Neural crest cell (in vitro differentiated cells): ENCODE data around the gene TMEM201. TPM values are rescaled to one million over a fixed set of nuclear protein-coding genes. Genes with fewer than 3 reads are reported as not detected.

Experiments used
- DNase-seq: peaks from one replicate; pipeline ENCODE4 v3.0.0; 2021; ENCODE audit warnings: low read depth, mixed read lengths, low spot score
- H3K27ac Mint-ChIP-seq: one replicate; pipeline ENCODE4 v1.8.0; 2021; ENCODE audit warnings: mild to moderate bottlenecking, mixed read lengths; ENCODE audit not compliant: unreplicated experiment
- H3K27me3 Mint-ChIP-seq: 2 replicates; pipeline ENCODE4 v1.8.0; 2021; ENCODE audit warnings: low read depth, mild to moderate bottlenecking, mixed read lengths
- H3K36me3 Mint-ChIP-seq: 2 replicates; pipeline ENCODE4 v1.8.0; 2021; ENCODE audit warnings: low read depth, mild to moderate bottlenecking, mixed read lengths
- H3K4me1 Mint-ChIP-seq: 2 replicates; pipeline ENCODE4 v1.8.0; 2021; ENCODE audit warnings: mixed read lengths
- H3K4me3 Mint-ChIP-seq: one replicate; pipeline ENCODE4 v1.8.0; 2021; ENCODE audit warnings: mild to moderate bottlenecking, mixed read lengths
- H3K9me3 Mint-ChIP-seq: 2 replicates; pipeline ENCODE4 v1.8.0; 2021; ENCODE audit warnings: mixed read lengths
- CTCF ChIP-seq: fragments of 200-600 bp; sonication (generic); conservative IDR thresholded peaks from 2 replicates; pipeline ENCODE4 v1.5.0; 2021; ENCODE audit warnings: antibody characterized with exemption, mild to moderate bottlenecking
- total RNA-seq: library from RNA; stranded (reverse); gene quantifications from 2 replicates; pipeline ENCODE4 v1.2.1, GENCODE V29; 2021

Gene TMEM201
- total RNA-seq, 1 donor from 2014 or later, result 41.4 TPM

GRCh38 chr1:9630331-9631111 lies 41.8 kb downstream of the TMEM201 start:
- H3K4me1 Mint-ChIP-seq, result peaks cover 8% of the 10 kb centered on the region
- H3K36me3 Mint-ChIP-seq, result no peaks in the 10 kb centered on the region

GRCh38 chr1:9631613-9632012 lies 42.9 kb downstream of the TMEM201 start:
- no peak for TF ChIP-seq CTCF
- no peak for DNase-seq
- Mint-ChIP-seq H3K9me3 (no peaks in the 10 kb centered on the region), H3K4me1 (peaks cover 5% of the 10 kb centered on the region), H3K27me3 (peaks cover 7% of the 10 kb centered on the region), H3K36me3 (no peaks in the 10 kb centered on the region), H3K4me3 (no peak overlapping the region), H3K27ac (no peak overlapping the region)

More at GRCh38 chr1:9630331-9631111, 41.8 kb downstream of the TMEM201 start:
- no peak overlapping the region for H3K27ac Mint-ChIP-seq
- H3K9me3 Mint-ChIP-seq, result no peaks in the 10 kb centered on the region
- no peak overlapping the region for H3K4me3 Mint-ChIP-seq
- no peak for TF ChIP-seq CTCF
- peaks cover 10% of the 10 kb centered on the region for H3K27me3 Mint-ChIP-seq
- no peak for DNase-seq

- no peak for DNase-seq
- no peak overlapping the region for H3K4me3 Mint-ChIP-seq
- no peaks in the 10 kb centered on the region for H3K27me3 Mint-ChIP-seq
- no peaks in the 10 kb centered on the region for H3K9me3 Mint-ChIP-seq
- no peak overlapping the region for H3K27ac Mint-ChIP-seq
- H3K36me3 Mint-ChIP-seq, result no peaks in the 10 kb centered on the region
- TF ChIP-seq CTCF, result no peak
- H3K4me1 Mint-ChIP-seq, result no peaks in the 10 kb centered on the region
Measured at GRCh38 chr1:9633493-9633892, 44.8 kb downstream of the TMEM201 start.

GRCh38 chr1:9634582-9634981 lies 45.9 kb downstream of the TMEM201 start:
- no peaks in the 10 kb centered on the region for H3K36me3 Mint-ChIP-seq
- no peak overlapping the region for H3K27ac Mint-ChIP-seq
- DNase-seq, result no peak
- H3K9me3 Mint-ChIP-seq, result no peaks in the 10 kb centered on the region
- no peak for TF ChIP-seq CTCF
- no peaks in the 10 kb centered on the region for H3K4me1 Mint-ChIP-seq
- no peak overlapping the region for H3K4me3 Mint-ChIP-seq
- no peaks in the 10 kb centered on the region for H3K27me3 Mint-ChIP-seq

GRCh38 chr1:9639227-9639626 lies 50.5 kb downstream of the TMEM201 start:
- Mint-ChIP-seq H3K4me3 (no peak overlapping the region), H3K27me3 (peaks cover 4% of the 10 kb centered on the region), H3K36me3 (no peaks in the 10 kb centered on the region), H3K9me3 (no peaks in the 10 kb centered on the region), H3K4me1 (no peaks in the 10 kb centered on the region), H3K27ac (no peak overlapping the region)
- DNase-seq, result no peak
- no peak for TF ChIP-seq CTCF
